Choroid plexus epithelial cell (primary cell): ENCODE results near the gene PCDHGB2.
"Not testable (repeated sequence)": the region's sequence is repeated elsewhere in the genome, so short reads cannot be mapped to it uniquely, and the experiment has no call there.

Source experiments
- DNase-seq: peaks from one replicate; pipeline ENCODE4 v3.0.0-alpha.2; 2010; ENCODE audit warnings: low read depth
- H3K4me3 ChIP-seq: 2 replicates; pipeline ENCODE4 v1.5.1; 2011; ENCODE audit warnings: low read depth, mild to moderate bottlenecking, control low read depth, low read length, moderate library complexity
- TF ChIP-seq, protein P1 (sequence below): conservative IDR thresholded peaks from 2 replicates; pipeline ENCODE4 v1.5.1; 2011; ENCODE audit warnings: low read depth, mild to moderate bottlenecking, control low read depth, inconsistent platforms, low read length, moderate library complexity

The PCDHGB2 gene

DNA sequence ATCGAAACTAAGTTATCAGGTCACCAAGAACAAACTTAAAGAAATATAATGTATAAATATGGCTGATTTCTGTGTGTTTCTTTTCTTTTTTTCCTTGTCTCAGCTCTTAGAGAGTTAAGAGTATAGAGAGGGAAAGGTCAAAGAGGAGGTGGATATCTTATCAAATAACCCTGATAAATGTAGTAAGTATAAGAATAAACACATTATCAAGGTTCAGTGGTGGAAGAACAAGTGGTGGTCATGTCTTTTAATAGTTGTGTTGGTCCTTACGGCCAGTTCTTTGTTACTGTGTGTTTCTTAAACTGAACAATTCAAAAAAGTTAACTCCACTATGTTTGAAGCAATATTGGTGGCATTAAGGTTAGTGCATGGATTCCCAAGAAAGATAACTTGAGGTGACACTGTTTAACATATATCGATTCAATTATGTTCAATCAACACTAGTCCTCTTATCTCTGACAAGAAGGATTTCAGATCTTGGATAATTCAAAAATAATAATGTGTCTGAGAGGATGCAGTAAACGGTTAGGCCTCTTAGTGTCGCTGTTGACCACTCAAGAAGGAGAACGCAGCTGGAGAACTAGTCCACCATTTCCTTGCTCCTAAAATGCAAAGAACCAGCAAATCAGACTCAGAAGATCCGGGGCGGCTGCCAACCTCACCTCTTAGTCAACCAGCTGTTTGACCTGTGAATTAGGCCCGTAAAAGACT is 16.4 kb upstream of the PCDHGB2 start, which contains the start of gene PCDHGA3:
Gene PCDHGA3, plus strand, starts transcription at position 588 of the 711 bp plus-strand sequence. CDS start 205 bp downstream, outside the sequence.
- TF ChIP-seq, protein P1, sequence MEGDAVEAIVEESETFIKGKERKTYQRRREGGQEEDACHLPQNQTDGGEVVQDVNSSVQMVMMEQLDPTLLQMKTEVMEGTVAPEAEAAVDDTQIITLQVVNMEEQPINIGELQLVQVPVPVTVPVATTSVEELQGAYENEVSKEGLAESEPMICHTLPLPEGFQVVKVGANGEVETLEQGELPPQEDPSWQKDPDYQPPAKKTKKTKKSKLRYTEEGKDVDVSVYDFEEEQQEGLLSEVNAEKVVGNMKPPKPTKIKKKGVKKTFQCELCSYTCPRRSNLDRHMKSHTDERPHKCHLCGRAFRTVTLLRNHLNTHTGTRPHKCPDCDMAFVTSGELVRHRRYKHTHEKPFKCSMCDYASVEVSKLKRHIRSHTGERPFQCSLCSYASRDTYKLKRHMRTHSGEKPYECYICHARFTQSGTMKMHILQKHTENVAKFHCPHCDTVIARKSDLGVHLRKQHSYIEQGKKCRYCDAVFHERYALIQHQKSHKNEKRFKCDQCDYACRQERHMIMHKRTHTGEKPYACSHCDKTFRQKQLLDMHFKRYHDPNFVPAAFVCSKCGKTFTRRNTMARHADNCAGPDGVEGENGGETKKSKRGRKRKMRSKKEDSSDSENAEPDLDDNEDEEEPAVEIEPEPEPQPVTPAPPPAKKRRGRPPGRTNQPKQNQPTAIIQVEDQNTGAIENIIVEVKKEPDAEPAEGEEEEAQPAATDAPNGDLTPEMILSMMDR: peak; percentile 55
- peak within 1 kb of the TSS; percentile 45 for H3K4me3 ChIP-seq
- DNase-seq: peak; percentile 61

DNA sequence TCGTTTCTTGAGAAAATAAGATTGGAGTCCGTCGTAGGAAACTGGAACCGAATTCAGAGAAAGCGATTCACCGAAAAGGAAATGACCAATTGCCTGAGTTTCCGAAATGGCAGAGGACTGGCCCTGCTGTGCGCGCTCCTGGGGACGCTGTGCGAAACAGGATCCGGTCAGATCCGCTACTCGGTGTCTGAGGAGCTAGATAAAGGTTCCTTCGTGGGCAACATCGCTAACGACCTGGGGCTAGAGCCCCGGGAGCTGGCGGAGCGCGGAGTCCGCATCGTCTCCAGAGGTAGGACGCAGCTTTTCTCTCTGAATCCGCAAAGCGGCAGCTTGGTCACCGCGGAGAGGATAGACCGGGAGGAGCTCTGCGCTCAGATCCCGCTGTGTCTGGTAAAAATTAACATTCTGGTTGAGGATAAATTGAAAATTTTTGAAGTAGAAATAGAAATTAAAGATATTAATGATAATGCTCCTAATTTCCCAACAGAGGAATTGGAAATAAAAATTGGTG is 15.8 kb upstream of the PCDHGB2 start:
- peak overlapping the region; percentile 45 for H3K4me3 ChIP-seq
- no peak for DNase-seq
- TF ChIP-seq, protein P1: no peak

DNA sequence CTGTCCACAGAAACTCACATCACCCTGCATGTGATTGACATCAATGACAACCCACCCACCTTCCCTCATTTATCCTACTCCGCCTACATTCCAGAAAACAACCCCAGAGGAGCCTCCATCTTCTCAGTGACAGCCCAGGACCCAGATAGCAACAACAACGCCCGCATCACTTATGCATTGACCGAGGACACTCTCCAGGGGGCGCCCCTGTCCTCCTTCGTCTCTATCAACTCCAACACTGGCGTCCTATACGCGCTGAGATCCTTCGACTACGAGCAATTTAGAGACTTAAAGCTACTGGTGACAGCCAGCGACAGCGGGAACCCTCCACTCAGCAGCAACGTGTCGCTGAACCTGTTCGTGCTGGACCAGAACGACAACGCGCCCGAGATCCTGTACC is 14.5 kb upstream of the PCDHGB2 start:
- TF ChIP-seq, protein P1: no peak
- no peak overlapping the region for H3K4me3 ChIP-seq
- no peak for DNase-seq

DNA sequence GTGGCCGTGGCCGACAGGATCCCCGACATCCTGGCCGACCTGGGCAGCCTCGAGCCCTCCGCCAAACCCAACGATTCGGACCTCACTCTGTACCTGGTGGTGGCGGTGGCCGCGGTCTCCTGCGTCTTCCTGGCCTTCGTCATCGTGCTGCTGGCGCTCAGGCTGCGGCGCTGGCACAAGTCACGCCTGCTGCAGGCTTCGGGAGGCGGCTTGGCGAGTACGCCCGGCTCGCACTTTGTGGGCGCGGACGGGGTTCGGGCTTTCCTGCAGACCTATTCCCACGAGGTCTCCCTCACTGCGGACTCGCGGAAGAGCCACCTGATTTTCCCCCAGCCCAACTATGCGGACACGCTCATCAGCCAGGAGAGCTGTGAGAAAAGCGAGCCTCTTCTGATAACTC is 13.8 kb upstream of the PCDHGB2 start:
- H3K4me3 ChIP-seq, DNase-seq: not testable (repeated sequence)

DNA sequence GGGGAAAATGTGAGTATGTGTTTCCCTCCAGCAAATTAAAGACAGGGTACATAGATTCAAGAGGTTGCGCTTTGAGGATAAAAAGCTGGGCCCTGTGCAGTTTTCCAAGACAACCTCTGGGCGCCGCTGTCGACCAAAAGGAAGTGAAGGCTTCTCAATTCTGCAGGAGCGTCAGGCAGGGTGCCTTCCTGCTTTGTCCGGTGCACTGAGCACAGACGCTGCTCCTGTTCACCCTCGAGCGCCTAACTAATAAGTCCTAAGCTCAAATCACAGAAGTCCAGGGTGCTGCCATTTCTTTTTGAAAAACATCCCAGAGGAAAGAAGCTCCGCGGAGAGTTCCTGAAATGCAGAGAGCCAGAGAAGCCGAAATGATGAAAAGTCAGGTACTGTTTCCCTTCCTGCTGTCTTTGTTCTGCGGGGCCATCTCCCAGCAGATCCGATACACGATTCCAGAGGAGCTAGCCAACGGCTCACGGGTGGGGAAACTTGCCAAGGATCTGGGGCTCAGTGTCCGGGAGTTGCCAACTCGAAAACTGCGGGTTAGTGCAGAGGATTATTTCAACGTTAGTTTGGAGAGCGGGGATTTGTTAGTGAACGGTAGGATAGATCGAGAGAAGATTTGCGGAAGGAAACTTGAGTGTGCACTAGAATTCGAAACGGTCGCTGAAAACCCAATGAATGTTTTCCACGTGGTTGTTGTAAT is 9.7 kb upstream of the PCDHGB2 start, which contains the start of gene PCDHGB1:
Gene PCDHGB1, plus strand, starts transcription at position 183 of the 703 bp plus-strand sequence. Its CDS starts 162 bp downstream, at position 345.
- TF ChIP-seq, protein P1: peak; percentile 51
- peak within 1 kb of the TSS; percentile 9 for H3K4me3 ChIP-seq
- DNase-seq: peak; percentile 47

DNA sequence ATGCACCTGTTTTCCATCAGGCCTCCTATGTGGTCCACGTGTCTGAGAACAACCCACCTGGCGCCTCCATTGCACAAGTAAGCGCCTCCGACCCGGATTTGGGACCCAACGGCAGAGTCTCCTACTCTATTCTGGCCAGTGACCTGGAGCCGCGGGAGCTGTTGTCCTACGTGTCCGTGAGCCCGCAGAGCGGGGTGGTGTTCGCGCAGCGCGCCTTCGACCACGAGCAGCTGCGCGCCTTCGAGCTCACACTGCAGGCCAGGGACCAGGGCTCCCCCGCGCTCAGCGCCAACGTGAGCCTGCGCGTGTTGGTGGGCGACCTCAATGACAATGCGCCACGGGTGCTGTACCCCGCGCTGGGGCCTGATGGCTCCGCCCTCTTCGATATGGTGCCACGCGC is 8.2 kb upstream of the PCDHGB2 start:
- no peak overlapping the region for H3K4me3 ChIP-seq
- TF ChIP-seq, protein P1: no peak
- DNase-seq: no peak

DNA sequence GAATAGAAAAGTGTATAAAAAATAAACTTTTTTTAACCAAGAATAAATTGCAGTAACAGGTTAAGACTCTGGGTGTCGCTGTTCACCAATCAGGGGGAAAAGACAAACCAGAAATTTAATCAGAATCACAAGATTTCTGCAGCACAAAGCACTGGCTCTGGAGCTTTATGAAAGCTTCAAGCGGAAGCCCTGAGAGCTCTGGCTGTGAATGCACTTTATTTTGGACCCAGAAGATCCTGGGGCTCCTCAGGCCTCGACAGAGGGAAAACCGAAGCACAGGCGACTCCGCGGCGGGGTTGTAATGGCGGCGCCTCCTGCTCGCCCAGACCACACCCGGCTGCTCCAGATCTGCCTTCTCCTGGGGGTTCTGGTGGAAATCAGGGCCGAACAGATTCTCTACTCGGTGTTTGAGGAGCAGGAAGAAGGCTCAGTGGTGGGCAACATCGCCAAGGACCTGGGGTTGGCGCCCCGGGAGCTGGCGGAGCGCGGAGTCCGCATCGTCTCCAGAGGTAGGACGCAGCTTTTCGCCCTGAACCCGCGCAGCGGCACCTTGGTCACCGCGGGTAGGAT is 4.8 kb upstream of the PCDHGB2 start, which contains the start of gene PCDHGA4:
Gene PCDHGA4, plus strand, starts transcription at position 122 of the 570 bp plus-strand sequence. Its CDS starts 87 bp downstream, at position 209.
- peak within 1 kb of the TSS; percentile 39 for H3K4me3 ChIP-seq
- no peak for DNase-seq
- TF ChIP-seq, protein P1: peak; percentile 43
